Stimulated activated CD4-positive, alpha-beta T cell treated with anti-CD3 and anti-CD28 coated beads, Interleukin-2, amount 100 ng/mL, for 48 hours (primary cell): Measurements from ENCODE around the gene PDIA5.

Source experiments
- DNase-seq, 2 donors: peaks; one replicate each; pipeline ENCODE4 v3.0.0-alpha.2; 2020

Gene PDIA5

GRCh38 chr3:123072564-123072963 lies 5.7 kb downstream of the PDIA5 start:
- no peak for DNase-seq

- DNase-seq, result no peak
These were observed 8.5 kb downstream of the PDIA5 start for GRCh38 chr3:123075359-123075758.

- no peak for DNase-seq
These were observed 9.3 kb downstream of the PDIA5 start for GRCh38 chr3:123076112-123076495.

- DNase-seq, result no peak
These were observed 9.9 kb downstream of the PDIA5 start for GRCh38 chr3:123076496-123077418.

- no peak for DNase-seq
These were observed 11.3 kb downstream of the PDIA5 start for GRCh38 chr3:123078101-123078500.

DNA sequence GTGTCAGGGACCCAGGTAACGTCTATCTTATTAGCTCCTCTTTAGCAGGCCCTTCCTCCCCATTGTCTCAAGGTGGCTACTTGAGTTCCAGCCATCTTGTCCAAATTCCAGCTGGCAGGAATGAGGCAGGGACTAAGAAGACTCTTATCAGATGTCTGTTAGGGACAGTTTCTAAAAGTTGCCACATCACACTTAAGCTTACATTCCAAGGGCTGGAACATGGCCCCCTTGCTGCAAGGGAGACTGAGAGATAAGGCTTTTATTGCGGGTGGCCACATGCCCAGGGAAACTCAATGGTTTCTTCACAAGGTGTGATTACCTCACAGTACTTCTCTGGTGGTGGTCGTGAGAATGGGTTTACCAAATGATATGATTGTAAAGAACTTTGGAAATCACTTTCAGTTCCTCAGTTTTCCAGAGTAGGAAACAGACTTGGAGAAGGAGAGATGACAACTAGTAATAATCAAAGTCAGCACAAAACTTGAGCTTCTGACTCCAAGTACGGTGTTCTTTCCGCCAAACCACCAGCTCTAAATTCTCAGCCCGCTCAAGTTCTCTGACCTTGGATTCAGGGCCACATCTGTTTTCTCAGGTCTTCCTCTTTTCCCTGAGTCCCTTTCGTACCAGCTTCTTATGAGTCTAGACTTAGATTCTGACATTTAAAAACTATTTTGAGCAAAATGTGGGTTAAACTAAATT lies 14.2 kb downstream of the PDIA5 start:
- no peak for DNase-seq

- no peak for DNase-seq
These were observed 15.0 kb downstream of the PDIA5 start for GRCh38 chr3:123081718-123082369.

DNA sequence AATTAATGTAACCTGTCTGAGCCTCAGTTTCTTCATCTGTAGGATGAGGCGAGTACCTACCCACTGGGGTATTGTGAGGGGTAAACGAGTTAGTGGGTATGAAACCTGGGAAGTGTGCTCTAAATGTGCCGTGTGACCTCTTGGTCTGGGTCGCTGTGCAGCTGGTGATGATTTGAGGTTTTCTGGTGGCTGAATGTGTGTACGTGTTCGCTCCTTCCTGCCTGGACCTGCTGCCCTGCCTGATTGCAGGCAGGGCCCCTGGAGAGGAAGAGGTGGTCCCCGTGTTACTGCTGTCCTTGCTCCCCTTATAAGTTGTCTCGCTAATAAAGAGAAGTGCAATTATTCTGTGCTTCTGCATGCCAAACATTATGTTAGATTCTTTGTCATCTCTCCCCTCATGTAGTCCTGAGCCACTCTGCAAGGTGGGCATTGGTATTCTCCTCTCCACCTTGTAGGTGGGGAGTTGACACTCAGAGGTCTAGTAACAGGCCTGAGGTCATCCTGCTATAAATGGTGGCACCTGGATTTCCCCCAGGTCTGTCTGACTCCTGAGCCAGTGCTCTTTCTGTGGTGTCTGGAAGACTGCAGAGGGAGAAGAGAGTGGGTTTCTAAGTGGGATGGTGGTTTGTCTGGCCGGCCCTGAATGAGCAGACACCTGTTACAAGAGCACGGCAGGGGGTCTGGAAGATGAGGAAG lies 15.7 kb downstream of the PDIA5 start:
- no peak for DNase-seq

- no peak for DNase-seq
These were observed 16.7 kb downstream of the PDIA5 start for GRCh38 chr3:123083383-123084124.

GRCh38 chr3:123084192-123084591 lies 17.4 kb downstream of the PDIA5 start:
- no peak for DNase-seq

DNA sequence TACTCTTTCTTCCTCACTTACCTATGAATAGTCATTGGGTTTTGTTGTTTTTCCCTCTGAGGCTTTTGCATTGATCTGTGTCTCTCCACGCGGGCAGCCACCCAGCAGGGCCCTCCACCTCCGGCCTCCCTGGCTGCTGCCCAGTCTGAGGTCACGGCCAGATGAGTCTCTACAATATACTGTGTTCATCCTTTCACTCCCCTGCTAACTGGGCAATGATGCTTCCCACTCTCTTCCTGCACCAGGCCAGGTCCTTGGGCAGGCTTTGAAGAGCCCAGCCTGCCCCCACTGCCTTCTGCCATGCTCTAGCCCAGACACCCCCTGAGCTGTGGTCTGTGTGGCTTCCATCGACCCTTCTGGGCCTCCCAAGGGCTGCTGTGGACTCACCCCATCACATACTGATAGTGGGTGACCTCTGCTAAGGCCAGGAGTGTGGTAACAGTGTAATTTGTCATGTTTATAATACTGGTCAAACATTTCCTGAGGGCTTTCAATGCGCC lies 18.0 kb downstream of the PDIA5 start:
- no peak for DNase-seq

DNA sequence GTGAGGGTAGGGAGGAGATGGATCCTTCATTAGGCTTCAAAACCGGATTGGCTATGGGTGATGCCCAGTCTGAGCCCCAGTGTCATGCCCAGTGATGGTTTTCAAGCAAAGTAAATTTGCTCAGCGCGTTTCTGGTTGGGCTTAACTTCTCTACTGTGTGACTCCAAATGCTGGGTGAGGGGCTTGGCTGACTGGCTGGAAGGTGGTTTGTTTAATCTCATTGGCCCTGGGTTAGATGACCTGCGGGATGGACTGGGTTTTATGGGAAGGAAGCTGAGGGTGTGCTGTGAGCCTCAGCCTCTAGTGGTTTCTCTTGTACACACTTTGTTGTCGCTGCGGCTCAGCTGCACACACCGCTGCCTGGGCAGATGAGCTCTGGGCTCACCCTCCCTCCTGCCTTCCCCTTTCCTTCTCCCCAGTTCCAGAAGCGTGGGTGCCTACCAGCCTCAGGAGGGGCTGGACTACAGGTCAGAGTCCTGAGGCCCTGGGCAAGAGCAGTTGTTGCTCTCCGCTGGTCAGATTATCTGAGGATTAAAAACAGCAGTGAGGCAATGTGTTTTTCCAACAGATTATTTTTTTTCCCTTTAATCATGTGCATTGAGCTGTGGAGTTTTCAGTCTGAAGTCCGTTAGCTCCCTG lies 18.6 kb downstream of the PDIA5 start:
- DNase-seq, result no peak

GRCh38 chr3:123085932-123086627 lies 19.3 kb downstream of the PDIA5 start:
- DNase-seq, result no peak

- DNase-seq, result no peak
These were observed 21.6 kb downstream of the PDIA5 start for GRCh38 chr3:123088387-123088786.

GRCh38 chr3:123089611-123090331 lies 22.9 kb downstream of the PDIA5 start:
- no peak for DNase-seq

- DNase-seq, result no peak
These were observed 24.1 kb downstream of the PDIA5 start for GRCh38 chr3:123090728-123091531.

- DNase-seq, result no peak
These were observed 25.4 kb downstream of the PDIA5 start for GRCh38 chr3:123092243-123092642.

GRCh38 chr3:123093696-123094095 lies 26.9 kb downstream of the PDIA5 start:
- DNase-seq, result no peak
